COLO668 (cell line): Measurements from ENCODE around the gene MYT1.
A peak's percentile ranks its signal among the peaks of the same experiment; 100 is the strongest.

ENCODE experiments used
- DNase-seq: peaks from one replicate; lab custom pipeline; 2025; ENCODE audit not compliant: unreplicated experiment; lab: John Stamatoyannopoulos, UW

The MYT1 gene

GRCh38 chr20:64211874-64212658 is 47.8 kb downstream of the MYT1 start:
- no peak for DNase-seq

GRCh38 chr20:64212755-64213154 is 48.5 kb downstream of the MYT1 start:
- DNase-seq = no peak

- DNase-seq = no peak
Measured at GRCh38 chr20:64214113-64214512, 49.9 kb downstream of the MYT1 start.

- no peak for DNase-seq
Measured at GRCh38 chr20:64214952-64215351, 50.7 kb downstream of the MYT1 start.

- no peak for DNase-seq
Measured at GRCh38 chr20:64216036-64216435, 51.8 kb downstream of the MYT1 start.

- no peak for DNase-seq
Measured at GRCh38 chr20:64216910-64217309, 52.7 kb downstream of the MYT1 start.

GRCh38 chr20:64217539-64218221 is 53.4 kb downstream of the MYT1 start:
- DNase-seq = no peak

- DNase-seq = no peak
Measured at GRCh38 chr20:64219202-64219601, 55.0 kb downstream of the MYT1 start.

GRCh38 chr20:64219730-64220129 is 55.5 kb downstream of the MYT1 start:
- no peak for DNase-seq

GRCh38 chr20:64220420-64220819 is 56.2 kb downstream of the MYT1 start:
- DNase-seq = no peak

GRCh38 chr20:64220891-64221527 is 56.8 kb downstream of the MYT1 start:
- DNase-seq = peak; percentile 46

- no peak for DNase-seq
Measured at GRCh38 chr20:64222291-64222735, 58.1 kb downstream of the MYT1 start.

- no peak for DNase-seq
Measured at GRCh38 chr20:64222851-64223525, 58.7 kb downstream of the MYT1 start.

- no peak for DNase-seq
Measured at GRCh38 chr20:64223526-64224067, 59.3 kb downstream of the MYT1 start.

- DNase-seq = no peak
Measured at GRCh38 chr20:64224351-64225170, 60.3 kb downstream of the MYT1 start.

- DNase-seq = no peak
Measured at GRCh38 chr20:64225171-64225595, 60.9 kb downstream of the MYT1 start.

- DNase-seq = no peak
Measured at GRCh38 chr20:64225828-64226598, 61.8 kb downstream of the MYT1 start.

GRCh38 chr20:64226686-64227580 is 62.7 kb downstream of the MYT1 start:
- DNase-seq = no peak
